DMS 273 treated with DMSO at 0.1 percent for 48 hours (cell line): ENCODE results near the gene CBX2.

ENCODE experiments used
- DNase-seq: peaks from one replicate; lab custom pipeline; 2025; lab: John Stamatoyannopoulos, UW

CBX2 gene

DNA sequence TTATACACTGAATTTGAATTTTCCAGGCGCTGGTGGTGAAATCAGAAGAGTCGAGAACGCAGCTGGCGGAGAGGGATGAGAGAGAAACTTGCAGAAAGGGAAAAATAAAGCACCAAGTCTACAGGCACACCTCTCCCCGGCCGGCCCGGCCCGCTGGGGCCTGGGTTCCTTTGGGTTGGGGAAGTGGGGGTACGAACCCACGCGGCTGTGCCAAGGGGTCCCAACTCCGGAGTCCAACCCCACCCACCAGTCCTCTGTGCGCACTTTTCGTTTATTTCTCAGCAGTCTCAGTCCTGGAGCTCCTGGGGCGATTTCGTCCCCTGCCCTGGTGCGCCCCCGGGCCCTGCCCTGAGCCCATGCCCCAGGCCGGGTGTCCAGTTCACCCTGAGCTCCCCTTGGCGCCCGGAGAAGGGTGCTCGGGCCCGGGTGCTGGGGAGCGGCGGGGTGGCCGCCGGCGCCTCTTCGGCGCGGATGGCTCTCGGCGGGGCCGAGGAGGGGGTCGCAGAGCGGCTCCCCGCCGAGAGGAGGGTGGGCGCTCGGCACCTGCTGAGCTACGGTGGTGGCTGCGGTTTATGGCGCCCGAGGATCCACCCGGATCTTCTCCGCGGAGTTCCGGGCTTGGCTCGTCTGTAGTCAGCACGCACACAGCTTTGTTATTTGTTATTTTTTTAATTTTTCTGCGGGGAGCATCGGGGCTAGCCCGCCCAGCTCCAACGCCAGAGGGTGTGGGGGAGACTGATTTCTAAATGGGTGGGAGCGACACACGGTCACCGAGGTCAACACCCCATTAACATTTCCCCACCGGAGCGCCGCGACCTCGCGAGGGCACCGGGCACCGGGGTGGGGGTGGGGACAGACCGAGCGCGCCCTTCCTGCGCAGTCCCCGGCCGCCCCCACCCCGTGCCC is 34.7 kb downstream of the CBX2 start:
- DNase-seq: no peak

DNA sequence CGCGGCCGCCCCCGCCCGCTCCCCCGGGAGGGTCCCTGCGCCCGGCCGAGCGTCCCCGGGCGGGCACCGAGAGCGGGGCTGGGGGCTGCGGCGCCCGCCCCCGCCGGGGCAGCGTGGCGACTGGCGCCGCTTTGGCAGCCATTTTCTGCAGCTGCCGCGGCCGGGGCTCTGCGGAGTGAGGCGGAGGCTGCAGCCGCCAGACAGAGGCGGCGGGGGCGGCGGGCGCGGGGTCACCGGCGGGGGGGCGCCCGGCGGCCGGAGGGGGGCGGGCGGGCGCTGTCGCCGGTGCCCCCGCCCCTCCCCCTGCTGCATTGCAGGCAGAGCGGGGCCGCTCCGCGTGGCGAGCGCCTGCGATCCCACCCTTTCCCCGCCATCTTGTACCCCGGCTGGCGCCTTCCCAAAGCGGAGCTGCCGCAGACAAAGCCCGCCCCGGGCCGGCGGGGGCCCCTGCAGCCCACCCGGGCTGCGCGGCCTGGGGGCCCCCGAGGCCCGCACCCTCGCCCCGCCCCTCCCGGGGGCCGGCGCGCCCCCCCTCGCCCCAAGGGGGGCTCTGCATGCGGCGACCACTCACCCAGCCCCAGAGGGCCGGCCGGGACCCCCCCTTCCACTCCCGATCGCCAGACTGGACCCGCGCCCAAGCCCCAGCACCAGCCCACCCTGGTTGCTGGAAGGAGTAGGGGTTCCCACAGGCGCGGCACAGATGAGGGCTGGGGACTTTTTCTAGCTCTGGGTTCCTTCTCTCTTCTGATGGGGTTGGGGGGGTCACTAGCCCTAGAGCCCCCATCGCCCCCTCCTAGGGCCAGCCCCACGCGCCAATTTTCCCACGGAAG is 35.6 kb downstream of the CBX2 start:
- no peak for DNase-seq

DNA sequence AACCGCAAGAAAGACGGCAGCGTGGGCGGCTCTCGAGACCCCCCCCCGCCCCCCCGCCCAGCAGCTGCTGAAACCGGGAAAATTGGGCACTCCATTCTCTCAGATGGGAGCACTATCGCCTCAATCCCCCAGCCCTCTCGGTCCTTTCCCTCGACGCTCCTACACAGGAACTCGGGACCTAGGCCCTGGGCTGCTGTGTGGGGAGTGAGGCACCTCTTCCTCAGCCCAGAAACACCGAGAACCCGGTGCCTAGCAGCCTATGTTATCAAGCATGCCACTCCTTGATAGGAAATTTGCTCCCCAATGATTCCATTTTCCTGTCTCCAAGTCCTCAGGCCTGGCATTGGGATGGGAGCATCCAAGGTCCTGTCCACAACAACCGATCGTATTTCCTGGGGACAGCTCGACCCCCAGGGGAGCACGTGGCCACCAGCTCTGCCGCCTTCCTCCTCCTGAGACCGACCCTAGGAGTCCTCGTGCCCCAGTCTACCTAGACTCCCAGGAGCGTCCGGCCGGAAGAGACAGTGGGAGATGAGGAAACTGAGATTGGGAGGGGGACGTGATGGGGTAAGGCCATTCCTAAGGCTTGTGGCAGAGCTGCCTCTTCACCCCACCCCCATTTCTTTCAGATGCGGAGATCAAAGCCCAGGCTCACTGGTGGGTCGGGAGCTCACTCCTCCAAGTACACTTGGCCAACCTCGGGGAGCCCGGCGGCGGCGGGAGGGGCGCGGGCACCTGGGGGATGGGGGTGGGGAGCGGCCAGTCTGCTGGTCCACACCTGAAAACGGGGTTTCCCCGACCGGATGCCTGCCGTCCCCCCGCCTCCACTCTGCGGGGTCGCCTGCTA is 36.4 kb downstream of the CBX2 start:
- DNase-seq: no peak

DNA sequence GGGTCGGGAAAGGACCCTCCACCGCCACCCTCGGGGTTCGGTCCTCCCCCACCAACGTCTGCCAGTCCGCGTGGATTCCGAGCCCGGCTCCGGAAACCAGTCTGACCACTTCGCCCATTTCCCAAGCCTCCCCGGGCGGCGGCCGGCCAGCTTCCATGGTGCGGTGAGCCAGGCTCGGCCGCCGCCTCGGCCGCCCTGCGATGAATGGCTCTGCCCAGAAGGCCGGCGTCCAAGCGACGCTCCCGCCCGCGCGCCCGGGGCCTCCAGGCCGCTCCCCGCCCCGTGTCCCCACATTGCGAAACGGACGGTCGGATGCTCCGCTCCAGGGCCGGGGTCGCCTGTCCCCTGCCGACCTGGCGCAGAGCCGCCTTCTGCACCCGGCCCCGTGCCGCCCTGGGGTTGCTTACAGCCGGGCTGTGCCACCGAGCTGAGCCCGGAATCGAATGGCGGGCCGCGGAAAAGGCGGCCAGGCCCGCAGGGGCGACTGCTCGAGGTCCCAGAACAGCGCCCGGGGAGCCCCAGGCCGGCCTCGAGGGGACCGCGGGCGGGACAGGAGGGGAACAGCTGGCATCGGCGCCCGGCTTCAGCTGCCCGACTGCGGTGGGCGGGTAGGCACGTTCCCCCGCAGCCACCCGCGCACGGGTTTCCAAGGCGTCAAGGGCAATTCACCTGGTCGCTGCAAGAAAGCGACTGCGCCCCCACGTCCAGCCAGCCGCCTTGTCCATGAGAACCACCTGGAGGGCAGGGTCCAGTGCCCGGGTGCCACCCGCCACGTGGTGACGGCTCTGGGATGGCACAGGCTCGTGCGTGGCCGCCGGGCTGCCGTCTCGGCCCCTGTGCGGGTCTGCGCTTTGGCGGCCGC is 37.3 kb downstream of the CBX2 start:
- DNase-seq: no peak

DNA sequence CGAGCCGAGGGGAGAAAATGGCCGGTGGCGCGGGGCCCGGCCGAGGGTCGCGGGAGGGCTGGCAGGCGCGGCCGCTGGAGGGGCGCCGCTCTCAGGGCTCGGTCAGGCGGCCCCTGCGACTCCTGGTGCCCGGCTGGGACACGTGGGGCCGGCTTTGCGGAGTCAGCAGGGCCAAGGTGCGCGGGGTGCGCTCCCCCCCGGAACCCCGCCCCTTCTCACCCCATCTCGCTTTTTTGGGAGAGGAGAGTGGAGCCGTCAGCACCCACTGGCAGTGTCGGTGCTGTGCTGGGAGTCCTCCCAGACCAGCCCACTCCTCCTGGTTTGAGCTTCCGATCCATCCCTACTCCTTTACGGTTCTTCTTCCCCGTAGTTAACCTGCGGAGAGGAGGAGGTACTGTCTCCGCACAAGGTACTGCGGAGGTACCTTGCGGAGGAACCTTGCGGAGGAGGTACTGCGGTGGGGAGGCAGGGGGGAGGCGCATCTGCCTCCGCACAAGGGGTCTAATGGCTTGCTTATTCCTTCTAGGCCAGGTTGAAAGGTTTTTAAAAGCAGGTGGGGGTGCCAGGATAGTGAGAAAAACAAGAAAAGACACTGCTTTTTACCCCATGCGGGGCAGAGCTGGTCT is 38.0 kb downstream of the CBX2 start:
- DNase-seq: no peak

DNA sequence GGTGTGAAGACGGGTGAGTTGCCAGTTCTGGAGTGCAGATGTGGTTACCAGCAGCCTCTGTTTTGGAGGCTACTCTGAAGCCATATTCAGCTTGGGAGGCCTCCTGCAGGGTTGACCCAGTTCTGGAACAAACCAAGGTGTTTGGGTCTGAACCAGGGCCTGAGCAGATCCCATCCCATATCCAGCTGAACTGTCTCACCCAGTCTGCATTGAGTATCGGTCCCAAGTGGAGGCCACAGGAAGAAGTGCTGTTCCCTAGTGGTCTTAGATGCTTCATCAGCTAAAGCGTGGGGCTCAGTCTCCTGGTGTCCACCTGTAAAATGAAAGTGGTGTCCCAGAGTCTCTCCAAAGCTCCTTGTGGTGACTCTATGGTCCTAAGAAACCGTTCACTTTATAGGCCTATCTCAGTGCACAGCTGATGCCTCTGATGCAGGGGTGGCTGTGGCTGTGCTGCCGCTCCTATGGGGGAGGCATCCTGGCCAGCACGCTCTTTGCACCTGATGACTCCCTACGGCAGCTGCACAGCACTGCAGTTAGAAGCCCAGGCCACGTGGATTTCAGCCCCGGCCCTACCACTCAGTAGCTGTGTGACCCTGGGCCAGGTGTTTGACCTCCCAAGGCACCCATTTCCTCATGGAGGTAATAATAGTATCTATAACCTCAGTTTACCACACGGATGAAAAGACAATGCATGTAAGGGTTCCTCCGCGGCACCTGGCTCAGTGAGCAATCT is 40.2 kb downstream of the CBX2 start:
- no peak for DNase-seq

DNA sequence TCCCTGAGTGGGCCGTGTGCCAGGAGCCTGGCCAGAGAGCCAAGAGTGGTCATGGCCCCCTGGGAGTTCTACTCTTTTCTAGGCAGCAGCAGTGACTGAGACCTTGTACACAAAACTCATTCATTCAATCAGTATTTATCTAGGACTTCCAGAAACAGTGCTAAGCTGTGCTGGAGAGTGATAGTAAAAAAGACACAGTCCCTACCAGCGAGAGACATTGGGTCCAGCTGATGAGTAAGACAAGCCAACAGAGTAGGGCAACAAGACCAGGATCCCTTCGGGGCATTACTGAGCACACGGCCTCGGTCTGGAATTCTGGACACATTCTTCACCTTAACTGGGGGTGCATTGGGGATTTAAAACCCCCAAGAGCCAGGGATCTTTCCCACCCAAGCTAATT is 41.1 kb downstream of the CBX2 start:
- no peak for DNase-seq

DNA sequence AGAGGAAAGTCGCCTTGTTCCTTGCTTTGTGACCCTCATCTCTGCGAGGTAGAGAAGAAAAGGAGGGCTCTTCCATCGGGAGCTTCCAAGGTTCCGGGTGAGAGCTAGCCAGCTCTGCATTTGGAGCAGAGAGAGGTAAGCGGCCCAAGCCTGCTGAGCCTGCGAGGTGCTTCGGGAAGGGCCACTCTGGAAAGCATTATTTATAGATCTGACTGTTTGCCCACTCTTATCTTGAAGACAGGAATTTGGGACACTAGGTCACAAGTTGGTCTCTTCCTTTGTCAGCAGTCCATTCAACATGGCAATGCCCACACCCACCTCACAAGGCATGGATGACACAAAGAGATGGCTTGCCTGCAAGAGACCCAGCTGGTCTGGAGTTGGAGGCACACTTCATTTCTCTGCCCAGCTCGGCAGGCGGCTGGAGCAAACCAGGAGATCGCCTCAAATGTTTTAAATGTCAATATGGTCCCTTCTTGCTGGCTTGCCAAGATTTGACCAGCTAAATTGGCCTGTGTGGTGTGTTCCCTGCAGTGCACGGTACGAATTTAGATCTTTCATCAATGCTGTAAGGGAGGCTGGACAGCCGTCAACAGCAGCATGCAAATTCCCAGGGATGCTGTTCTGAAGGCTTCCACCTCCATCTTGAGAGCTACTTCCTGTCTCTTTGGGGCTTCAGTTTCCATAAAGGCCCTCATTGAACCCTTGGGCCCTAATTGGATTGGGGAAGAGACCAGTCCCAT is 41.8 kb downstream of the CBX2 start:
- DNase-seq: no peak

DNA sequence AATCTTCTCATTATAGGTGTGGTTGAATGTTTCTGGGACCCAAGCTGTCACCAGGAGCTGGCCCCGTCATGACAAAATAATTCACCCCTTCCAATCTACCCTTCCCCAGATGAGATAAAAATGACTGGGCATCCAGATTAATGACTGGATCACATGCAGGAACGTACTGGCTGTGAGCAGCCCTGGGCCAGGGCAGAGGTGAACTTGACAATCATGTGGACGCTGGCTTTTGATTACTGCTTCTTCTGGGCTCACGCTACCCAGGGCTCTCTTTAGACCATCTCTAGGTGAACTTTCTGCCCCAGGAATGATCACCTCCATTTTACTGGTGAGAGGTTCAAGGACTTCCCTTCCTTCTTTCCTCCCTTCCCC is 43.0 kb downstream of the CBX2 start:
- no peak for DNase-seq

DNA sequence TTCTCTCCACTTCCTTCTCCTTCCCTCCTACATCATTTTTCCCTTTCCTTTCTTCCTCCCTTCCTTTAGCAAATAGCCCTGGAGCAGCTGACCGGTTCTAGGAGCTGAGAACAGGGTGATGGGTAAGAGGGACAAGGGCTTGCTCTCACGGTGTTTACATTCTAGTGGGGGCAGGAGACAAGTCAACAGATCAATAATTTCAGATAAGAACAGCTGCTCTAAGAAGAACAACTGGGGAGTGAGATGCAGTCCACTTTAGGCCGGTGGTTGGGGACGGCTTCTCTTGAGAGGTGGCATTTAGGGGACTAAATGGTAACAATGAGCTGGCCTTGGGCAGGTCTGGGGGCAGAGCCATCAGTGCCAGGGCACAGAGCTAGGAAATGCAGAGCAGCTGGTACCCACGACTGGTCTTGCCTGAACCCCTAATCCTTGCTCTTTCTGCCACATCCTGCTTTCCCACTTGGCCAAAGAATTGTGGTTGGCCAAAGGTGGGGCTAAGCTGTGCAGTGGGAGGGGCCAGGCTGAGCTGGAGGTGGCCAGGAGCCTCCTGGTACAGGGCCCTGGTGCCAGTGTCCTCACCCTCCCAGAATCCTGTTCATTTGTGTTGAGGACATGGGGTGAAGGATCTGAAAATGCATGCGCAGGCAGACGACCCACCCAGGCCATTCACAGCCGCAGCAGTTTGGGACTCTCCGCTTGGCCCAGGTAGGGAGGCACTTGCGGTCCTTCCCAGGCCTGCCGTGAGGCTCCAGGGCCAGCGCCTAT is 43.6 kb downstream of the CBX2 start:
- DNase-seq: no peak

DNA sequence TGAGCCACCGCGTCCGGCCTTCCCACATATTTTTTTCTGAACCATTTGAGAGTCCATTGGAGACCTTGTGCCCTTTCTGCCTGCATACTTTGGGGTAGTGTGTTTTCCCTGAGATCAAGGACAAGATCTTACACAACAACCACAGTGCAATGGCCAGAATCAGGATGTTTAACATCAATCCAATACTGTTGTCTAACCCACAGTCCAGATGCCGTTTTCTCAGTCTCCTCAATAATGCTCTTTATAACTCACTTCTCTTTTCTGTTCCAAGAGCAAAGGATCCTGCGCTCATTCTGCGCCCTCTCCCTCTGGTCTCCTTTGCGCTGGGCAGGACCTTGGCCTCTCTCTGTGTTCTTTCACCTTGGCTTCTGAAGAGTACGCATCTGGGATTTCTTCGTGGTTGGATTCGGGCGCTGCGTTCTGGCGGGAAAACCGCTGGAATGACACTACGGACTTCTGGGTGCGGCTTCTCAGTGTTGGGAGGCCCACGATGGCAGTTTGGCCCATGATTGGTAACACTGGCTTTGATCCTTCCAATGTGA is 44.7 kb downstream of the CBX2 start:
- DNase-seq: no peak

DNA sequence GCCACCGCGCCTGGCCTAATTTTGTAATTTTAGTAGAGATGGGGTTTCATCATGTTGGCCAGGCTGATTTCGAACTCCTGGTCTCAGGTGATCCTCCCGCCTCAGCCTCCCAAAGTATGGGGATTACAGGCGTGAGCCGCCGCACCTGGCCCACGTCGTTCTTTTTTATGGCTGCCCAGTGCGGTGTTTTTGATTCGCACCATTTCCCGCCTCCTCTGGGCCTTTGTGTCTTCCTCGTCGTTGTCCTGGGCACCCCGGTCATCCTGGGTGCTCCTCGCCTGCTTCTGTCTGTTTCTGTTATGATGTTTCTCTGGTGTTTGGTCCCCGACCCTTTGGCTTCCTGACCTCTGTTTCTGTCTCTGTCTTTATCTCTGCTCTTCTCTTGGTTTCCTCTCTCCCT is 46.3 kb downstream of the CBX2 start:
- no peak for DNase-seq

DNA sequence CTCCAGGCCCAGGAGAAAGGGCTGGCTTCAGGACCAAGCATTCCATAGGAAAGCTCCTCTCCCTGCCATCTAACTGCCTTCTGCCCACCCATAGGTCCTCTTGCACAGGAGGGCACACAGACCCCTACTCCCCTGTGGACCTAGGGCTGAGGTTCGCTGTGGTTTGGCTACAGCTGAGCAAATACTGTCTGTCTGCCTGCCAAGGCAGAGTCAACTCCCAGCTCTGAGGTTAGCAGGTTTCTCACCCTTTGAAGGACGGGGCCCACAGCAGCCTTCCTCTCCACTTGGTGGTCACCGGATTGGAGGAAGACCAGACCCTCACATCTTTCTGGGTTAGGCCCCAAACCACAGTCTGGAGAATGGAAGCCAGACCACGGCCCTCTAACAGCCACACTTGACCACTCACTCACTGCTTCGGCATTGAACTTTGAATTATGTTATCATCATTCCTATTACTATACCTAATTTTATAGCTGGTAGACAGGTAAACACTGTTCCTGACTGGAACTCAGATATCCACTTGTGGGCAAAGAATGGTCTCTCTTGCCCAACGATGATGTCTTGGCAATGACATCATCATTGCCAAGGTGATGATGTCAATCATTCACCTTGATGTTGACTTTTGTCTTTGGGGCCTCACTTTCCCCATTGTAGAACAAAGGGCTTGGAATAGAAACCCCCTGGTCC is 47.1 kb downstream of the CBX2 start:
- no peak for DNase-seq

DNA sequence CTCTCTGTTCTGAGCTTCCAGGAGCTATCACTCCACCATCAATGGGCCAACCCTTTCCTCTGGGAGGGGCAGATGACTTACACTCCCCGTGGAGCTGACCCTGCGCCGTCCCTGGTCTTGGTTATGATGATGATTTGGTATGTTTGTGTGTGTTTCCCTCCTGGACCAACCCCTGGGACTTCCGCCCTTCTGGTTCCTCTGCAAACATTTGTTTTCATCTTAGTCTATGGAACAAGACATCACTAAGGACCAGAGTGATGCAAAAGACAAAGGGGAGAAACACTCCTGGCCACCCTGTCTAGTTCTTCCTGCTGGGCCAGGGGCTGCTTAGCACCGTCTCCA is 47.6 kb downstream of the CBX2 start:
- DNase-seq: no peak

DNA sequence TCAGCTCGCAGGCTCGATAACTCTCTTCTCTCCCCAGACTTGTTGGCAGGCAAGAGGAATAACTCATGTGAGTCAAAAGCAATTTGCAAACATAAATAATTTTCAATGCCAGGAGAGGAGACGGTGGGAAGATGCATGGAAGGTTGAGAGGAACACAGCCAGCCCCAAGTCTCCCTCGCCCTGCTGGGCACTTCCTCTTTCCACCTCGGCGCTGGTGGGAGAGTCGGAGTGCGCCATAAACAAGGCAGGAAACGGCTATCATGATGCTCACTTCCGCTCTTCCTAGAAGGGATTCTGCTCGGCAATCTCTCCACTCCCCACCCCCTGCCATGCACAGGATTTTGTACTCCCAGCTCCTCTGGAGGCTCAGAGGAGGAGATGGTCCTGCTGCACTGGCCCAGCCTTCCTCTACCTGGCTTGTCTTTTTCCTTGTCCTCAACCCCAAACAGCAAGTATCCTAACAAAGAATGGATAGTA is 48.3 kb downstream of the CBX2 start:
- no peak for DNase-seq

DNA sequence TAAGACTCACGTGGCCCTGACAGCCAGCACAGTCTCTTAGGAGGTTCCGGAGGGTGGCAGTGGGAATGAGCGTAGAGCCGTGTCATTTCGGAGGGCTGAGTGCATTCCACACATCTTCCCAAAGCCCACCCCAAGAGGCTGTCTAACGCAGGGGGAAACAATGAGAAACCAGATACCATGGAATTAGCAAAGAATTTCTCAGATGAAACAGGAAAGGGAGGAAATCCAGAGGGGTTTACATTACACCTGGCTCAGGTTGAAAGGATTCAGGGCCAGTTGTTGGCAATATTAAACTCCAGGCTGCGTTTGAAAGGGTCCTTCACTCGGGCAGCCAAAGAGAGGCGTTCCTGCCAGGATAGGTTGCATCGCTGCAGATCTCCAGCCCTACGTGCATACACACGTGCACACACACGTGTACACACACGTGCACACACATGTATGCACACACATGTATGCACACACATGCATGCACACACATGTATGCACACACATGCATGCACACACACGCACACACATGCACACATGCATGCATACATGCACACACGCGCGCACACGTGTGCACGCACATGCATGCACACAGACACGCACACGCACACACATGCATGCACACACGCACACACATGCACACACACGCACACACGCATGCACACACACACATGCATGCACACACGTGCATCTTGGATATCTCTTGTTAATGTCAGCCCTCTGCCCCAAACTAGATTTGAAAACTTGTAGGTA is 49.1 kb downstream of the CBX2 start:
- DNase-seq: no peak

DNA sequence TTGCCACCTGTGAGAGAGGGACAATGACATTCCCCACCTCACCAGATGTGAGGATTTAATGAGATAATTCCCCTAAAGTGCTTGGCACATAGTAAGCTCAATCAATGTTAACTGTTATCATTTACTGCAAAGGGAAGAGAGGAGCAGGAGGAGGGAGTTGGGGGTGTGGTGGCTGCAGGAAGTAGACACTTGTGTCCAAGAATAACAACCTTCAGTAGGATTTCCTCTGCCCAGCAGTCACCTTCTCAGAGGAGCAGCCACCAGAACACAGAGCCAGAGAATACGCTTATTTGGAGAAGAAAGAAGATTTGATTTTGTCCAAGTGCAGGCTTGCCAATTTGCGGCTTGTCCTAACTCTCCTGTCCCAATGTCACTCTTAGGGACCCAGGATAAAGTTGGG is 51.1 kb downstream of the CBX2 start:
- no peak for DNase-seq
